A549 treated with CORT108297 at 1 μM for 4 hours (cell line): ENCODE results near the gene ALCAM. TPM values are rescaled to one million over a fixed set of nuclear protein-coding genes. Genes with fewer than 3 reads are reported as not detected.

Experiments
- total RNA-seq: library from RNA; stranded (reverse); fragments of 200-300 nt; extraction: Qiagen RNA extraction; gene quantifications from 5 replicates; pipeline ENCODE4 v1.2.3, GENCODE V29; 2022

Gene ALCAM
- total RNA-seq, result 50.4 to 78.8 TPM (median 69.3 TPM) in 5 replicates

GRCh38 chr3:105366326-105367062 lies at the start of gene ALCAM:
Gene ALCAM, plus strand, starts transcription at chr3:105366909.

